Measurements from ENCODE around the gene LOXL3.

LOXL3 gene

DNA sequence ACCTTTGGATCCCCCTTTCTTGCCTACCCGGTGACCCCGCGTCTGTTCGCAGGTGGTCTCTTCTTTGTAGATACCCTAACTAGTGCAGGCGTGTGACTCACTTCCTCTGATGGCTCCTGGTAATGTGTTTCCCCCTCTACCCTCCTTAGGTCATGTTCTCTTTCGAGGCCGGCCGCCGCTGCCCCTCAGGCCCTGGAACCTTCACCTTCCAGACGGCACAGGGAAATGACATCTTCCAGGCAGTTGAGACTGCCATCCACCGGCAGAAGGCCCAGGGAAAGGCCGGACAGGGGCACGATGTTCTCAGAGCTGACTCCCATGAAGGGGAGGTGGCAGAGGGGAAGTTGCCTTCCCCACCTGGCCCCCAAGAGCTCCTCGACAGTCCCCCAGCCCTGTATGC, 2.4 kb upstream of the LOXL3 start:
- Histone ChIP-seq H3K36me3 (ENCODE audit: insufficient read depth, low read length) (peaks cover 15% of the 10 kb centered on the region), H3K4me3 (ENCODE audit: low read length) (peak overlapping the region; percentile 100), H3K4me2 (ENCODE audit: low read length) (peak overlapping the region; percentile 98), H3K9me3 (replicated peaks; ENCODE audit: low read length) (no peaks in the 10 kb centered on the region), H3K4me1 (ENCODE audit: control insufficient read depth, insufficient read depth, low read length) (peaks cover 47% of the 10 kb centered on the region), H3K27me3 (ENCODE audit: control insufficient read depth, insufficient read depth, low read length) (no peaks in the 10 kb centered on the region), H3K9ac (ENCODE audit: low read depth, low read length) (no peak overlapping the region)

DNA sequence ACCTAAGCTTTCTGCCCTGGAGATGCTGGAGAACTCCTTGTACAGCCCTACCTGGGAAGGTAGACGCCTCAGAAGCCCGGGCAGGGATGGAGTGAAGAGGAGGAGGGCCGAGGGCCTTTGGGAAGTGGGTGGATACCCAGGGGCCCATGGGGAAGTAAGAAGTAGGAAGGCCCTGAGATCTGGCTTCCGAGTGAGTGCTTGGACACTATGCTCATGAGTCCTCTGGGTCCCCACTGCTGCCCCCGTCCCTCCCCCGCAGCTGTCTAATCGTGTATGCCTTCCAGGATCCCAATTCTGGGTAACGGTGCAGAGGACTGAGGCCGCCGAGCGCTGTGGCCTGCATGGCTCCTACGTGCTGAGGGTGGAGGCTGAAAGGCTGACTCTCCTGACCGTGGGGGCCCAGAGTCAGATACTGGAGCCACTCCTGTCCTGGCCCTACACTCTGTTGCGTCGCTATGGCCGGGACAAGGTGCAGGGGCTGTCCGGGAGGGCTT, 1.9 kb upstream of the LOXL3 start:
- Histone ChIP-seq H3K9me3 (replicated peaks; ENCODE audit: low read length) (no peaks in the 10 kb centered on the region), H3K9ac (ENCODE audit: low read depth, low read length) (peak overlapping the region; percentile 94), H3K36me3 (ENCODE audit: insufficient read depth, low read length) (peaks cover 15% of the 10 kb centered on the region), H3K27me3 (ENCODE audit: control insufficient read depth, insufficient read depth, low read length) (no peaks in the 10 kb centered on the region), H3K4me3 (ENCODE audit: low read length) (peak overlapping the region; percentile 100), H3K4me1 (ENCODE audit: control insufficient read depth, insufficient read depth, low read length) (peaks cover 45% of the 10 kb centered on the region), H3K4me2 (ENCODE audit: low read length) (peak overlapping the region; percentile 98)

GRCh38 chr2:74554820-74555531, 1.2 kb upstream of the LOXL3 start:
- Histone ChIP-seq H3K4me1 (ENCODE audit: control insufficient read depth, insufficient read depth, low read length) (peaks cover 41% of the 10 kb centered on the region), H3K9me3 (replicated peaks; ENCODE audit: low read length) (no peaks in the 10 kb centered on the region), H3K9ac (ENCODE audit: low read depth, low read length) (peak overlapping the region; percentile 94)

GRCh38 chr2:74552914-74553811, 579 bp downstream of the LOXL3 start:
- Histone ChIP-seq H3K4me3 (ENCODE audit: low read length) (peak overlapping the region; percentile 100), H3K4me1 (ENCODE audit: control insufficient read depth, insufficient read depth, low read length) (peaks cover 55% of the 10 kb centered on the region), H3K27me3 (ENCODE audit: control insufficient read depth, insufficient read depth, low read length) (no peaks in the 10 kb centered on the region), H3K9me3 (replicated peaks; ENCODE audit: low read length) (no peaks in the 10 kb centered on the region), H3K4me2 (ENCODE audit: low read length) (peak overlapping the region; percentile 98), H3K36me3 (ENCODE audit: insufficient read depth, low read length) (peaks cover 22% of the 10 kb centered on the region), H3K9ac (ENCODE audit: low read depth, low read length) (peak overlapping the region; percentile 94)

More at GRCh38 chr2:74554820-74555531, 1.2 kb upstream of the LOXL3 start:
- no peaks in the 10 kb centered on the region for H3K27me3 ChIP-seq (ENCODE audit: control insufficient read depth, insufficient read depth, low read length)
- H3K36me3 ChIP-seq (ENCODE audit: insufficient read depth, low read length) = peaks cover 17% of the 10 kb centered on the region
- peak overlapping the region; percentile 98 for H3K4me2 ChIP-seq (ENCODE audit: low read length)
- H3K4me3 ChIP-seq (ENCODE audit: low read length) = peak overlapping the region; percentile 100

- Histone ChIP-seq H3K27me3 (ENCODE audit: control insufficient read depth, insufficient read depth, low read length) (no peaks in the 10 kb centered on the region), H3K9ac (ENCODE audit: low read depth, low read length) (peak overlapping the region; percentile 94), H3K4me2 (ENCODE audit: low read length) (peak overlapping the region; percentile 98), H3K4me1 (ENCODE audit: control insufficient read depth, insufficient read depth, low read length) (peaks cover 56% of the 10 kb centered on the region), H3K9me3 (replicated peaks; ENCODE audit: low read length) (no peaks in the 10 kb centered on the region), H3K4me3 (ENCODE audit: low read length) (peak overlapping the region; percentile 100), H3K36me3 (ENCODE audit: insufficient read depth, low read length) (peaks cover 18% of the 10 kb centered on the region)
Measured at GRCh38 chr2:74551942-74552913, 1.5 kb downstream of the LOXL3 start.

- peak overlapping the region; percentile 98 for H3K4me2 ChIP-seq (ENCODE audit: low read length)
- peaks cover 56% of the 10 kb centered on the region for H3K4me1 ChIP-seq (ENCODE audit: control insufficient read depth, insufficient read depth, low read length)
- no peaks in the 10 kb centered on the region for H3K27me3 ChIP-seq (ENCODE audit: control insufficient read depth, insufficient read depth, low read length)
- no peak overlapping the region for H3K9ac ChIP-seq (ENCODE audit: low read depth, low read length)
- no peaks in the 10 kb centered on the region for H3K9me3 ChIP-seq (replicated peaks; ENCODE audit: low read length)
- H3K36me3 ChIP-seq (ENCODE audit: insufficient read depth, low read length) = peaks cover 11% of the 10 kb centered on the region
- H3K4me3 ChIP-seq (ENCODE audit: low read length) = no peak overlapping the region
Measured at GRCh38 chr2:74551530-74551929, 2.2 kb downstream of the LOXL3 start.

GRCh38 chr2:74550231-74550630, 3.5 kb downstream of the LOXL3 start:
- Histone ChIP-seq H3K9ac (ENCODE audit: low read depth, low read length) (no peak overlapping the region), H3K36me3 (ENCODE audit: insufficient read depth, low read length) (peaks cover 7% of the 10 kb centered on the region), H3K4me3 (ENCODE audit: low read length) (peak overlapping the region; percentile 76), H3K4me1 (ENCODE audit: control insufficient read depth, insufficient read depth, low read length) (peaks cover 45% of the 10 kb centered on the region), H3K4me2 (ENCODE audit: low read length) (peak overlapping the region; percentile 94), H3K9me3 (replicated peaks; ENCODE audit: low read length) (no peaks in the 10 kb centered on the region), H3K27me3 (ENCODE audit: control insufficient read depth, insufficient read depth, low read length) (no peaks in the 10 kb centered on the region)

DNA sequence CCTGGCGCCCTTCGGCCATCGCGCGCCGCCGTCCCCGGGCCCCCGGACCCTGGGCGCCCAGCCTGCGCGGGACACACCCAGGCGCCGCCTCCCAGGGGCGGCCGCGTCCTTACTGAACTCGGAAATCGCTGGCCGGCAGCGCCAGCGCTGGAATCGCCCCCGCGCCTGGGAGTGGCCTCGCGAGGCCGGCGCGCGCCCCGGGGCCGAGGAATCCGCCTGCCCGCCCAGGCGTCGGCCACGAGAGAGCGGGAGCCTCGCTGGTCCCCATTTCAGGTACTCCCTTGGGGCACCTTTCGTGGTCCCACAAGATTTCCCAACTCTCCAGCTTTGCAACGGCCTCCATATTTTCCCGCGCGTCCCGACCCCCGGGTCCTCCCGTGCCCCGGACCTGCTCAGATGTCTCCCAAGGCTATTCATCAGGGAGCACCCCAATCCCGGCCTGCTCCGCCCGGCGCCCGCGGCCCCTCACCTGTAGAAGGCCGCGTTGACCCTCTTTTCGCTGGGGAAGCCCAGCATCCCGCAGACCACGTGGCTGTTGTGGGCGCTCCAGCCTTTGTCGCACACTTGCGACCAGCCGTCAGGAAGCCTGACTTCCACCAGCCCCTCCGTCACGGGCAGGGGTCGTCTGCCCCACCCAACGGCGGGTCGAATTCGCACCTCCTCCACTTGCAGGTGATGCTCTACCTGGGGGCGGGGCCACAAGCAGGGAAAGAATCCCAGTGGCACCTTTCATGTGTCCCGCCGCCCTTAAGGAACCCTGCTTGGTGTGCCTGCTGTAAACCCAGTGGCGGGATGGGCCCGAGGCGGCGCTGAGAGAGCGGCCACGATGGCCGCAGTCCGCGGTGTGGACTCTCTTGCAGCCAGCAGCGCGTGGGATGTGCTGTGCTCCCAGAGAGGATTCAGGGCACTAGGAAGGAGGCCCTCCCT, 4.6 kb downstream of the LOXL3 start:
- Histone ChIP-seq H3K4me1 (ENCODE audit: control insufficient read depth, insufficient read depth, low read length) (peaks cover 44% of the 10 kb centered on the region), H3K4me2 (ENCODE audit: low read length) (peak overlapping the region; percentile 94), H3K4me3 (ENCODE audit: low read length) (peak overlapping the region; percentile 76), H3K9ac (ENCODE audit: low read depth, low read length) (peak overlapping the region; percentile 82), H3K9me3 (replicated peaks; ENCODE audit: low read length) (no peaks in the 10 kb centered on the region), H3K27me3 (ENCODE audit: control insufficient read depth, insufficient read depth, low read length) (no peaks in the 10 kb centered on the region), H3K36me3 (ENCODE audit: insufficient read depth, low read length) (peaks cover 7% of the 10 kb centered on the region)

GRCh38 chr2:74548285-74548899, 5.3 kb downstream of the LOXL3 start:
- peaks cover 40% of the 10 kb centered on the region for H3K4me1 ChIP-seq (ENCODE audit: control insufficient read depth, insufficient read depth, low read length)
- H3K36me3 ChIP-seq (ENCODE audit: insufficient read depth, low read length) = peaks cover 7% of the 10 kb centered on the region
- H3K27me3 ChIP-seq (ENCODE audit: control insufficient read depth, insufficient read depth, low read length) = no peaks in the 10 kb centered on the region
- peak overlapping the region; percentile 94 for H3K4me2 ChIP-seq (ENCODE audit: low read length)
- H3K4me3 ChIP-seq (ENCODE audit: low read length) = peak overlapping the region; percentile 76
- no peaks in the 10 kb centered on the region for H3K9me3 ChIP-seq (replicated peaks; ENCODE audit: low read length)
- H3K9ac ChIP-seq (ENCODE audit: low read depth, low read length) = peak overlapping the region; percentile 82

DNA sequence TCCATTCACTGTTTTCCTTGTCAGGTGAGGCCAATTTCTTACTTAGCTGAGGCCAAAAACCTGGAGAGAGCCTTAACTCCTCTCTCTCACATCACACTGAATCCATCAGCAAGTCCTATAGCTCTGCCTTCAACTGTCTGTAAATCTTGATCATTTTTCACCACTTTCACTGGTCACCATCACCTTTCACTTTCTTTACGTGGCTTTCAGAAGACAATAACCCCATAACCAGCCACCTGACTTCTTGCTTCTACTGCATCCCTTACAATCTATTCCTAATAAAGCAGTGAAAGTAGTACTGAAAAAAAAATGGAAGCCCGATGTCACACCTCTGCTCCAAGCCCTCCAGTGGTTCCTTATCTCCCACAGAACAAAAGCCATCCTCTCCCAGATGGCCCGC, 7.7 kb downstream of the LOXL3 start:
- Histone ChIP-seq H3K4me2 (ENCODE audit: low read length) (no peak overlapping the region), H3K36me3 (ENCODE audit: insufficient read depth, low read length) (peaks cover 7% of the 10 kb centered on the region), H3K9me3 (replicated peaks; ENCODE audit: low read length) (no peaks in the 10 kb centered on the region), H3K4me1 (ENCODE audit: control insufficient read depth, insufficient read depth, low read length) (peaks cover 21% of the 10 kb centered on the region), H3K27me3 (ENCODE audit: control insufficient read depth, insufficient read depth, low read length) (no peaks in the 10 kb centered on the region), H3K4me3 (ENCODE audit: low read length) (no peak overlapping the region), H3K9ac (ENCODE audit: low read depth, low read length) (no peak overlapping the region)

All from skeletal muscle satellite cell (primary cell).